ENCODE results near the gene TSPAN11.

The TSPAN11 gene

GRCh38 chr12:31001581-31002360 lies 75.2 kb downstream of the TSPAN11 start:
- H3K36me3 ChIP-seq (ENCODE audit: low read depth): no peaks in the 10 kb centered on the region
- no peak for TF ChIP-seq CTCF (IDR thresholded peaks at IDR 0.05; ENCODE audit: poor library complexity, severe bottlenecking)
- no peaks in the 10 kb centered on the region for H3K4me1 ChIP-seq (ENCODE audit: insufficient read depth, poor library complexity, severe bottlenecking)
- no peaks in the 10 kb centered on the region for H3K9me3 ChIP-seq (ENCODE audit: severe bottlenecking)
- no peak overlapping the region for H3K4me3 ChIP-seq (ENCODE audit: severe bottlenecking)
- H3K27ac ChIP-seq (ENCODE audit: poor library complexity, severe bottlenecking): no peak overlapping the region
- no peak for DNase-seq (ENCODE audit: low spot score)
- ATAC-seq (ENCODE audit: low read depth): no peak
- no peaks in the 10 kb centered on the region for H3K27me3 ChIP-seq (ENCODE audit: insufficient read depth, poor library complexity, severe bottlenecking)

GRCh38 chr12:31002361-31002725 lies 75.8 kb downstream of the TSPAN11 start:
- Histone ChIP-seq H3K4me3 (ENCODE audit: severe bottlenecking) (no peak overlapping the region), H3K9me3 (ENCODE audit: severe bottlenecking) (no peaks in the 10 kb centered on the region), H3K27me3 (ENCODE audit: insufficient read depth, poor library complexity, severe bottlenecking) (no peaks in the 10 kb centered on the region), H3K36me3 (ENCODE audit: low read depth) (no peaks in the 10 kb centered on the region), H3K4me1 (ENCODE audit: insufficient read depth, poor library complexity, severe bottlenecking) (no peaks in the 10 kb centered on the region), H3K27ac (ENCODE audit: poor library complexity, severe bottlenecking) (no peak overlapping the region)
- TF ChIP-seq CTCF (IDR thresholded peaks at IDR 0.05; ENCODE audit: poor library complexity, severe bottlenecking): no peak
- DNase-seq (ENCODE audit: low spot score) (no peak), ATAC-seq (ENCODE audit: low read depth) (no peak)

GRCh38 chr12:31002999-31003398 lies 76.5 kb downstream of the TSPAN11 start:
- Histone ChIP-seq H3K36me3 (ENCODE audit: low read depth) (no peaks in the 10 kb centered on the region), H3K27ac (ENCODE audit: poor library complexity, severe bottlenecking) (no peak overlapping the region), H3K4me3 (ENCODE audit: severe bottlenecking) (no peak overlapping the region), H3K27me3 (ENCODE audit: insufficient read depth, poor library complexity, severe bottlenecking) (no peaks in the 10 kb centered on the region), H3K9me3 (ENCODE audit: severe bottlenecking) (no peaks in the 10 kb centered on the region), H3K4me1 (ENCODE audit: insufficient read depth, poor library complexity, severe bottlenecking) (no peaks in the 10 kb centered on the region)
- no peak for DNase-seq (ENCODE audit: low spot score)
- TF ChIP-seq CTCF (IDR thresholded peaks at IDR 0.05; ENCODE audit: poor library complexity, severe bottlenecking): no peak
- no peak for ATAC-seq (ENCODE audit: low read depth)

GRCh38 chr12:31003861-31004640 lies 77.5 kb downstream of the TSPAN11 start:
- no peak for DNase-seq (ENCODE audit: low spot score)
- Histone ChIP-seq H3K36me3 (ENCODE audit: low read depth) (no peaks in the 10 kb centered on the region), H3K4me1 (ENCODE audit: insufficient read depth, poor library complexity, severe bottlenecking) (no peaks in the 10 kb centered on the region), H3K4me3 (ENCODE audit: severe bottlenecking) (no peak overlapping the region), H3K27me3 (ENCODE audit: insufficient read depth, poor library complexity, severe bottlenecking) (no peaks in the 10 kb centered on the region), H3K9me3 (ENCODE audit: severe bottlenecking) (no peaks in the 10 kb centered on the region), H3K27ac (ENCODE audit: poor library complexity, severe bottlenecking) (no peak overlapping the region)
- ATAC-seq (ENCODE audit: low read depth): no peak
- TF ChIP-seq CTCF (IDR thresholded peaks at IDR 0.05; ENCODE audit: poor library complexity, severe bottlenecking): no peak

DNA sequence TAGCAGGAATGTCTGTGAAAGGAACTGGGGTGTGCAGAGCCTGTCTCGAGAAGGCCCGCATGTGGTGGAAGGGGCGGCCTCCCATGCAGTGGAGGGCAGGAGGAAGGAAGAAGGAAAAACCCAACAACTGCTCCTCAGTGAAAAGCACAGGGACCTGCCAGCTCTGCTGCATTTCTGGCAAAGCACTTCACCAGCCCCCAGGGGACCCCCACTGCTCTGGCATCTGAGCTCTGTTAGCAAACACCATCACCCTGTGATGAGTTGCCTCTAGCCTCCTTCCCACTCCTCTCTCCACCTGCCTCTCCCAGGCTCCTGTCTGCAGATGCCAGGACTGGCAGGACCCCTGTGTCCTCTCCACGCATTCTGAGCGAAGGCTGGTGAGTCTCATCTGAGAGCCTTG lies 78.1 kb downstream of the TSPAN11 start:
- no peaks in the 10 kb centered on the region for H3K4me1 ChIP-seq (ENCODE audit: insufficient read depth, poor library complexity, severe bottlenecking)
- H3K4me3 ChIP-seq (ENCODE audit: severe bottlenecking): no peak overlapping the region
- no peaks in the 10 kb centered on the region for H3K36me3 ChIP-seq (ENCODE audit: low read depth)
- TF ChIP-seq CTCF (IDR thresholded peaks at IDR 0.05; ENCODE audit: poor library complexity, severe bottlenecking): no peak
- H3K27me3 ChIP-seq (ENCODE audit: insufficient read depth, poor library complexity, severe bottlenecking): no peaks in the 10 kb centered on the region
- no peak overlapping the region for H3K27ac ChIP-seq (ENCODE audit: poor library complexity, severe bottlenecking)
- no peaks in the 10 kb centered on the region for H3K9me3 ChIP-seq (ENCODE audit: severe bottlenecking)
- DNase-seq (ENCODE audit: low spot score): no peak
- no peak for ATAC-seq (ENCODE audit: low read depth)

Data from RWPE2 (cell line).